Breast epithelium (tissue), 4 donors: ENCODE results near the gene WWC2. TPM values are rescaled to one million over a fixed set of nuclear protein-coding genes. Genes with fewer than 3 reads are reported as not detected.

ENCODE experiments used
- DNase-seq, 2 donors: peaks; one replicate each; pipeline ENCODE4 v3.0.0-alpha.2; 2019; ENCODE audit warnings: low spot score in 2 of 2
- H3K27ac ChIP-seq, 2 donors: fragments of 200-600 bp; sonication (generic) in 1 of 2; one replicate each; pipeline ENCODE4 v1.5.1; 2016 to 2019; ENCODE audit warnings: mild to moderate bottlenecking in 1 of 2
- H3K27me3 ChIP-seq, 2 donors: fragments of 200-600 bp; sonication (generic) in 1 of 2; one replicate each; pipeline versions ENCODE4 v1.5.1 to v1.6.0; 2017 to 2019; ENCODE audit warnings: control low read depth in 1 of 2, mild to moderate bottlenecking in 1 of 2
- H3K36me3 ChIP-seq: fragments of 200-600 bp; one replicate; pipeline ENCODE4 v1.5.1; 2019
- H3K4me1 ChIP-seq, 2 donors: fragments of 200-600 bp; sonication (generic); one replicate each; pipeline ENCODE4 v1.5.1; 2016 to 2019; ENCODE audit warnings: control low read depth in 1 of 2
- H3K4me3 ChIP-seq, 3 donors: fragments of 200-600 bp; sonication (generic); 1 replicate in 2 of 3; 2 replicates in 1 of 3; pipeline ENCODE4 v1.5.1; 2016 to 2019; ENCODE audit warnings: mild to moderate bottlenecking in 3 of 3, moderate library complexity in 2 of 3
- H3K9me3 ChIP-seq, 2 donors: fragments of 200-600 bp; sonication (generic) in 1 of 2; one replicate each; pipeline ENCODE4 v1.5.1; 2016 to 2019; ENCODE audit warnings: control low read depth in 1 of 2
- CTCF ChIP-seq, 3 donors: fragments of 450-650 bp; IDR thresholded peaks; one replicate each; pipeline ENCODE4 v1.5.1; 2016 to 2017; ENCODE audit warnings: antibody characterized with exemption in 3 of 3, mild to moderate bottlenecking in 3 of 3, moderate library complexity in 3 of 3
- POLR2A ChIP-seq: fragments of 450-650 bp; IDR thresholded peaks from one replicate; pipeline ENCODE4 v1.6.1; 2016; ENCODE audit warnings: antibody characterized with exemption, mild to moderate bottlenecking, moderate library complexity
- POLR2AphosphoS5 ChIP-seq, 3 donors: sonication (generic); formaldehyde crosslinking; IDR thresholded peaks; one replicate each; pipeline ENCODE4 v1.6.1; 2017; ENCODE audit warnings: antibody characterized with exemption in 3 of 3
- intact Hi-C: fragments of 100-400 bp; cut with DNase I; formaldehyde crosslinking; loops from one replicate; pipeline ENCODE4 v1.15.1; 2023; ENCODE audit warnings: low total_unique reads
- total RNA-seq, 3 donors: library from RNA; depleted of rRNA; stranded (reverse); fragments of >200 nt; gene quantifications; one replicate each; pipeline ENCODE4 v1.1.0, GENCODE V29; 2016

WWC2 gene
- total RNA-seq, 3 donors from 2014 or later: 37.4 to 40.4 (median 40.3) TPM

GRCh38 chr4:183229397-183229796 is 130.3 kb downstream of the WWC2 start:
- H3K27me3 ChIP-seq: no peaks in the 10 kb centered on the region
- H3K36me3 ChIP-seq: no peaks in the 10 kb centered on the region
- intact Hi-C loops: no loop called here
- TF ChIP-seq CTCF (IDR thresholded peaks at IDR 0.05): no peak
- no peak for TF ChIP-seq POLR2AphosphoS5 (IDR thresholded peaks at IDR 0.05)
- TF ChIP-seq POLR2A: no peak
- no peaks in the 10 kb centered on the region for H3K9me3 ChIP-seq
- DNase-seq: no peak
- no peaks in the 10 kb centered on the region for H3K4me1 ChIP-seq
- no peak overlapping the region for H3K27ac ChIP-seq
- no peak overlapping the region for H3K4me3 ChIP-seq

GRCh38 chr4:183240581-183241321 is 141.7 kb downstream of the WWC2 start:
- intact Hi-C loops: no loop called here
- Histone ChIP-seq H3K4me3 (no peak overlapping the region), H3K4me1 (no peaks in the 10 kb centered on the region), H3K36me3 (no peaks in the 10 kb centered on the region), H3K9me3 (no peaks in the 10 kb centered on the region), H3K27ac (peak overlapping the region in 1 of 2 donors; percentile 13), H3K27me3 (no peaks in the 10 kb centered on the region)
- DNase-seq: no peak
- no peak for TF ChIP-seq CTCF (IDR thresholded peaks at IDR 0.05)
- TF ChIP-seq POLR2AphosphoS5 (IDR thresholded peaks at IDR 0.05): no peak
- TF ChIP-seq POLR2A: no peak

- intact Hi-C loops: no loop called here
- TF ChIP-seq POLR2AphosphoS5 (IDR thresholded peaks at IDR 0.05) (no peak), POLR2A (no peak), CTCF (IDR thresholded peaks at IDR 0.05) (no peak)
- no peak overlapping the region for H3K27ac ChIP-seq
- H3K4me3 ChIP-seq: no peak overlapping the region
- no peaks in the 10 kb centered on the region for H3K36me3 ChIP-seq
- no peaks in the 10 kb centered on the region for H3K9me3 ChIP-seq
- no peaks in the 10 kb centered on the region for H3K4me1 ChIP-seq
- H3K27me3 ChIP-seq: no peaks in the 10 kb centered on the region
- no peak for DNase-seq
Observed at GRCh38 chr4:183241322-183241640, 142.2 kb downstream of the WWC2 start.

- H3K4me1 ChIP-seq: no peaks in the 10 kb centered on the region
- no peak overlapping the region for H3K27ac ChIP-seq
- intact Hi-C loops: no loop called here
- no peak for TF ChIP-seq POLR2AphosphoS5 (IDR thresholded peaks at IDR 0.05)
- no peak for TF ChIP-seq CTCF (IDR thresholded peaks at IDR 0.05)
- TF ChIP-seq POLR2A: no peak
- no peak overlapping the region for H3K4me3 ChIP-seq
- DNase-seq: no peak
- H3K36me3 ChIP-seq: no peaks in the 10 kb centered on the region
- no peaks in the 10 kb centered on the region for H3K9me3 ChIP-seq
- no peaks in the 10 kb centered on the region for H3K27me3 ChIP-seq
Observed at GRCh38 chr4:183241721-183242151, 142.7 kb downstream of the WWC2 start.

GRCh38 chr4:183242291-183242690 is 143.2 kb downstream of the WWC2 start:
- no peaks in the 10 kb centered on the region for H3K4me1 ChIP-seq
- no peak overlapping the region for H3K27ac ChIP-seq
- intact Hi-C loops: no loop called here
- no peak for TF ChIP-seq CTCF (IDR thresholded peaks at IDR 0.05)
- no peak for TF ChIP-seq POLR2AphosphoS5 (IDR thresholded peaks at IDR 0.05)
- TF ChIP-seq POLR2A: no peak
- H3K36me3 ChIP-seq: no peaks in the 10 kb centered on the region
- no peaks in the 10 kb centered on the region for H3K9me3 ChIP-seq
- no peak for DNase-seq
- H3K4me3 ChIP-seq: no peak overlapping the region
- no peaks in the 10 kb centered on the region for H3K27me3 ChIP-seq
